SK-N-SH (cell line): ENCODE data around the gene AGBL5. TPM values are rescaled to one million over a fixed set of nuclear protein-coding genes. Genes with fewer than 3 reads are reported as not detected.

Experiments
- CTCF ChIA-PET: fragments of 300-600, 350-600 bp; formaldehyde crosslinking; extraction: SDS; loops from one replicate; lab custom pipeline; 2021; lab: Yijun Ruan, JAX
- POLR2A ChIA-PET: fragments of 350-600 bp; sonication (Branson Sonifier 250); formaldehyde crosslinking; extraction: SDS; loops from one replicate; lab custom pipeline; 2020; ENCODE audit warnings: antibody characterized with exemption, inconsistent platforms; lab: Yijun Ruan, JAX
- DNase-seq: peaks from one replicate; pipeline ENCODE4 v3.0.0; 2012
- H2AFZ ChIP-seq: fragments of 200-600 bp; sonication (generic); 2 replicates; pipeline ENCODE4 v1.8.1; 2016; ENCODE audit warnings: antibody characterized with exemption, mild to moderate bottlenecking, low read depth
- H3F3A ChIP-seq: fragments of 200-600 bp; sonication (generic); replicated peaks from 2 replicates; pipeline ENCODE3; 2016; ENCODE audit warnings: antibody characterized with exemption, mild to moderate bottlenecking; ENCODE audit not compliant: insufficient read depth
- H3K27ac ChIP-seq, 2 experiments: fragments of 200-500 bp in 1 of 2; fragments of 200-600 bp in 1 of 2; sonication (Bioruptor generic) in 1 of 2; sonication (generic), shearing (Covaris generic) in 1 of 2; 2 replicates each; pipeline versions ENCODE4 v1.5.1 to v1.6.1; 2014 to 2016; ENCODE audit warnings: low read depth in 2 of 2, inconsistent platforms in 1 of 2, low read length in 1 of 2, mild to moderate bottlenecking in 1 of 2, mixed read lengths in 1 of 2
- H3K27me3 ChIP-seq: fragments of 200-600 bp; sonication (generic), shearing (Covaris generic); 2 replicates; pipeline ENCODE4 v1.6.1; 2016; ENCODE audit warnings: mixed run types; ENCODE audit not compliant: insufficient read depth
- H3K36me3 ChIP-seq, 2 experiments: fragments of 200-500 bp in 1 of 2; fragments of 200-600 bp in 1 of 2; sonication (Bioruptor generic) in 1 of 2; sonication (generic) in 1 of 2; replicated peaks in 1 of 2; 2 replicates each; pipeline versions ENCODE3 to v1.5.1; 2014 to 2016; ENCODE audit warnings: low read length in 1 of 2, mild to moderate bottlenecking in 1 of 2; ENCODE audit not compliant: insufficient read depth in 2 of 2, control insufficient read depth in 1 of 2
- H3K4me1 ChIP-seq, 2 experiments: fragments of 200-500 bp in 1 of 2; fragments of 200-600 bp in 1 of 2; sonication (Bioruptor generic) in 1 of 2; sonication (generic), shearing (Covaris generic) in 1 of 2; 2 replicates each; pipeline versions ENCODE4 v1.5.1 to v1.6.1; 2014 to 2016; ENCODE audit warnings: low read depth in 1 of 2, low read length in 1 of 2, mixed run types in 1 of 2; ENCODE audit not compliant: insufficient read depth in 2 of 2, control insufficient read depth in 1 of 2
- H3K4me2 ChIP-seq: fragments of 200-600 bp; sonication (generic), shearing (Covaris generic); 2 replicates; pipeline ENCODE4 v1.6.1; 2017; ENCODE audit warnings: mixed run types
- H3K4me3 ChIP-seq, 2 experiments: fragments of 200-500 bp in 1 of 2; fragments of 200-600 bp in 1 of 2; sonication (Bioruptor generic) in 1 of 2; sonication (generic), shearing (Covaris generic) in 1 of 2; 2 replicates each; pipeline versions ENCODE4 v1.5.1 to v1.8.1; 2014 to 2016; ENCODE audit warnings: low read depth in 2 of 2, inconsistent platforms in 1 of 2, low read length in 1 of 2, mild to moderate bottlenecking in 1 of 2, mixed read lengths in 1 of 2, moderate library complexity in 1 of 2
- H3K79me2 ChIP-seq: fragments of 200-600 bp; sonication (generic); 2 replicates; pipeline ENCODE4 v1.8.1; 2017; ENCODE audit warnings: mild to moderate bottlenecking; ENCODE audit not compliant: insufficient read depth
- H3K9ac ChIP-seq: fragments of 200-600 bp; sonication (generic); 2 replicates; pipeline ENCODE4 v1.6.1; 2017; ENCODE audit warnings: mixed run types
- H3K9me2 ChIP-seq: fragments of 200-600 bp; sonication (generic); 2 replicates; pipeline ENCODE4 v1.6.1; 2017; ENCODE audit warnings: mixed run types
- H3K9me3 ChIP-seq: fragments of 200-600 bp; sonication (generic); 2 replicates; pipeline ENCODE4 v1.6.1; 2017; ENCODE audit warnings: mixed run types, mild to moderate bottlenecking, moderate library complexity
- H4K20me1 ChIP-seq: fragments of 200-600 bp; sonication (generic); 2 replicates; pipeline ENCODE4 v1.6.1; 2017; ENCODE audit warnings: mild to moderate bottlenecking, mixed run types; ENCODE audit not compliant: insufficient read depth
- FOSL2 ChIP-seq: IDR thresholded peaks from 2 replicates; pipeline ENCODE4 v1.4.0; 2012; ENCODE audit warnings: low read depth, mild to moderate bottlenecking, moderate library complexity, borderline replicate concordance
- FOXM1 ChIP-seq: IDR thresholded peaks from 2 replicates; pipeline ENCODE4 v1.4.0; 2012; ENCODE audit warnings: low read depth, mild to moderate bottlenecking
- IRF3 ChIP-seq: fragments of 150-350 bp; IDR thresholded peaks from 2 replicates; pipeline ENCODE4 v1.6.1; 2016; ENCODE audit warnings: mild to moderate bottlenecking, low read depth, low read length
- MAX ChIP-seq: IDR thresholded peaks from 2 replicates; pipeline ENCODE4 v1.4.0; 2012; ENCODE audit warnings: low read depth
- NRF1 ChIP-seq: IDR thresholded peaks from 2 replicates; pipeline ENCODE4 v1.6.1; 2012; ENCODE audit warnings: low read depth, mild to moderate bottlenecking, low read length
- POLR2AphosphoS5 ChIP-seq: IDR thresholded peaks from 2 replicates; pipeline ENCODE4 v1.6.1; 2012; ENCODE audit warnings: low read depth, low read length
- RAD21 ChIP-seq: IDR thresholded peaks from 2 replicates; pipeline ENCODE4 v1.6.1; 2012; ENCODE audit warnings: mild to moderate bottlenecking, low read length
- RCOR1 ChIP-seq: fragments of 150-350 bp; IDR thresholded peaks from 2 replicates; pipeline ENCODE4 v1.6.1; 2017; ENCODE audit warnings: antibody characterized with exemption, low read length
- RFX5 ChIP-seq: IDR thresholded peaks from 2 replicates; pipeline ENCODE4 v1.6.1; 2012; ENCODE audit warnings: mild to moderate bottlenecking, improper control_type of control experiment, low read length
- RXRA ChIP-seq: IDR thresholded peaks from 2 replicates; pipeline ENCODE4 v1.4.0; 2012; ENCODE audit warnings: low read depth, mild to moderate bottlenecking, borderline replicate concordance
- TAF1 ChIP-seq: IDR thresholded peaks from 2 replicates; pipeline ENCODE4 v1.6.1; 2012; ENCODE audit warnings: low read depth, mild to moderate bottlenecking, low read length, moderate library complexity, borderline replicate concordance
- ZBTB33 ChIP-seq: IDR thresholded peaks from 2 replicates; pipeline ENCODE4 v1.4.0; 2012; ENCODE audit warnings: low read depth, borderline replicate concordance
- WGBS: methylation state at CpG from one replicate; pipeline ENCODE4 v1.1.6; 2017; ENCODE audit warnings: low lambda C conversion rate; 5-methylcytosine and 5-hydroxymethylcytosine counted together
- polyA plus RNA-seq, 3 experiments: library from polyadenylated mRNA; depleted of rRNA; stranded (reverse); fragments of >200 nt; gene quantifications; 2 replicates each; pipeline ENCODE4 v1.2.3, GENCODE V29; 2012

AGBL5 gene
- polyA plus RNA-seq, 1 of the 3 experiments (the other 2 are of a cell fraction) = 45.5 TPM

GRCh38 chr2:27053776-27054175, 2.3 kb downstream of the AGBL5 start:
- H3K9ac ChIP-seq = no peak overlapping the region
- no peaks in the 10 kb centered on the region for H4K20me1 ChIP-seq
- H3K27me3 ChIP-seq = no peaks in the 10 kb centered on the region
- H3K4me2 ChIP-seq = no peak overlapping the region
- POLR2A ChIA-PET = interaction anchor here (0.7 to 4.8 kb wide), 4 partner anchors 9 to 19 kb away, joined by 3 to 80 read pairs (median 14); partner anchors contain the start of gene OST4
- peaks cover 13 to 50% of the 10 kb centered on the region in 2 experiments for H3K36me3 ChIP-seq
- no peak for DNase-seq
- CTCF ChIA-PET = interaction anchor here (1.3 to 13.5 kb wide), 6 partner anchors 7 to 249 kb away, joined by 5 to 216 read pairs (median 36); partner anchors contain the start of genes EMILIN1, KHK and OST4
- peaks cover 10 to 15% of the 10 kb centered on the region in 2 experiments; a peak in 2 of 4 replicates for H3K4me1 ChIP-seq
- H3K9me2 ChIP-seq = no peaks in the 10 kb centered on the region
- WGBS = 89% methylated on average over 8 of the region's 8 CpGs
- no peaks in the 10 kb centered on the region for H3K9me3 ChIP-seq
- peaks cover 32% of the 10 kb centered on the region for H3F3A ChIP-seq
- H3K4me3 ChIP-seq = no peak overlapping the region
- no peaks in the 10 kb centered on the region for H3K79me2 ChIP-seq
- H2AFZ ChIP-seq = no peak overlapping the region
- TF ChIP-seq RCOR1 (no peak), ZBTB33 (no peak), TAF1 (no peak), FOXM1 (no peak), RAD21 (no peak), POLR2AphosphoS5 (no peak), IRF3 (no peak), RFX5 (no peak), NRF1 (no peak)
- H3K27ac ChIP-seq = no peak overlapping the region

- no peaks in the 10 kb centered on the region for H3K27me3 ChIP-seq
- ChIA-PET POLR2A (interaction anchor here (0.7 to 3.3 kb wide), 4 partner anchors 10 to 42 kb away, joined by 3 to 17 read pairs (median 8); partner anchors contain the start of gene OST4), CTCF (interaction anchor here (0.9 to 13.5 kb wide), 4 partner anchors 15 to 98 kb away, joined by 3 to 216 read pairs (median 55); partner anchors contain the start of genes EMILIN1, KHK and OST4)
- WGBS = 97% methylated on average over 11 of the region's 11 CpGs
- no peaks in the 10 kb centered on the region for H3K79me2 ChIP-seq
- no peak overlapping the region for H2AFZ ChIP-seq
- H3K4me3 ChIP-seq = no peak overlapping the region
- TF ChIP-seq RXRA = no peak
- no peak for TF ChIP-seq ZBTB33
- TF ChIP-seq FOSL2 = no peak
- TF ChIP-seq MAX = no peak
- no peak for TF ChIP-seq RFX5
- H3K9ac ChIP-seq = no peak overlapping the region
- peaks cover 26% of the 10 kb centered on the region for H3F3A ChIP-seq
- peaks cover 4 to 9% of the 10 kb centered on the region in 2 experiments; a peak in 2 of 4 replicates for H3K4me1 ChIP-seq
- H3K4me2 ChIP-seq = no peak overlapping the region
- H3K9me2 ChIP-seq = no peaks in the 10 kb centered on the region
- H3K9me3 ChIP-seq = no peaks in the 10 kb centered on the region
- H3K27ac ChIP-seq = no peak overlapping the region
- no peaks in the 10 kb centered on the region for H4K20me1 ChIP-seq
- H3K36me3 ChIP-seq = peaks cover 13 to 56% of the 10 kb centered on the region in 2 experiments
- no peak for DNase-seq
These were observed 3.3 kb downstream of the AGBL5 start for GRCh38 chr2:27054721-27055120.
